Measurements from ENCODE around the gene LRRC42.

LRRC42 gene

GRCh38 chr1:53946252-53947171 is at the start of gene LRRC42:
Gene LRRC42 (plus strand): TSS chr1:53946350. CDS start chr1:53952000, 5,650 bp downstream.
- no peak for DNase-seq (ENCODE audit: low read depth)

- DNase-seq (ENCODE audit: low read depth), result no peak
Observed at GRCh38 chr1:53896635-53897229, 49.4 kb upstream of the LRRC42 start.

- no peak for DNase-seq (ENCODE audit: low read depth)
Observed at GRCh38 chr1:53899206-53899628, 46.9 kb upstream of the LRRC42 start.

GRCh38 chr1:53899708-53900107 is 46.4 kb upstream of the LRRC42 start:
- no peak for DNase-seq (ENCODE audit: low read depth)

GRCh38 chr1:53902235-53903138 is 43.7 kb upstream of the LRRC42 start:
- no peak for DNase-seq (ENCODE audit: low read depth)

GRCh38 chr1:53905509-53905908 is 40.6 kb upstream of the LRRC42 start:
- no peak for DNase-seq (ENCODE audit: low read depth)

GRCh38 chr1:53906121-53906520 is 40.0 kb upstream of the LRRC42 start:
- DNase-seq (ENCODE audit: low read depth), result no peak

- no peak for DNase-seq (ENCODE audit: low read depth)
Observed at GRCh38 chr1:53909946-53910345, 36.2 kb upstream of the LRRC42 start.

GRCh38 chr1:53911442-53911841 is 34.7 kb upstream of the LRRC42 start:
- no peak for DNase-seq (ENCODE audit: low read depth)

GRCh38 chr1:53913352-53914033 is 32.7 kb upstream of the LRRC42 start:
- no peak for DNase-seq (ENCODE audit: low read depth)

- DNase-seq (ENCODE audit: low read depth), result no peak
Observed at GRCh38 chr1:53918343-53918742, 27.8 kb upstream of the LRRC42 start.

GRCh38 chr1:53919675-53920066 is 26.5 kb upstream of the LRRC42 start:
- no peak for DNase-seq (ENCODE audit: low read depth)

GRCh38 chr1:53927376-53927881 is 18.7 kb upstream of the LRRC42 start:
- no peak for DNase-seq (ENCODE audit: low read depth)

- no peak for DNase-seq (ENCODE audit: low read depth)
Observed at GRCh38 chr1:53929246-53929960, 16.7 kb upstream of the LRRC42 start.

- no peak for DNase-seq (ENCODE audit: low read depth)
Observed at GRCh38 chr1:53930932-53931331, 15.2 kb upstream of the LRRC42 start.

GRCh38 chr1:53931523-53931922 is 14.6 kb upstream of the LRRC42 start:
- no peak for DNase-seq (ENCODE audit: low read depth)

GRCh38 chr1:53934170-53934765 is 11.9 kb upstream of the LRRC42 start:
- no peak for DNase-seq (ENCODE audit: low read depth)

GRCh38 chr1:53936430-53936829 is 9.7 kb upstream of the LRRC42 start:
- DNase-seq (ENCODE audit: low read depth), result no peak

GRCh38 chr1:53938136-53938830 is 7.9 kb upstream of the LRRC42 start:
- DNase-seq (ENCODE audit: low read depth), result no peak

Data from stimulated activated CD8-positive, alpha-beta memory T cell treated with anti-CD3 and anti-CD28 coated beads, Interleukin-4, amount 100 ng/mL, for 24 hours (primary cell).